K562 (cell line): ENCODE results near the gene GDPD2. TPM values are rescaled to one million over a fixed set of nuclear protein-coding genes. Genes with fewer than 3 reads are reported as not detected.

Experiments used
- ATAC-seq: fragments of 200-7000 bp; cut with Tn5 transposase; 3 replicates; pipeline ENCODE4 v1.9.1; 2020; ENCODE audit warnings: moderate library complexity
- BruUV-seq: library from RNA; stranded (reverse); fragments of 400-500 nt; replicated peaks from 2 replicates; lab custom pipeline; 2021; lab: Mats Ljungman, UMichigan
- CTCF ChIA-PET: fragments of 300-600 bp; formaldehyde crosslinking; extraction: SDS; loops from one replicate; lab custom pipeline; 2021; ENCODE audit warnings: low intra/inter-chr PET ratio; lab: Yijun Ruan, JAX
- POLR2A ChIA-PET: fragments of 300-600, 350-650 bp; sonication (Branson Sonifier 250); formaldehyde crosslinking; extraction: SDS; loops from one replicate; lab custom pipeline; 2021; ENCODE audit warnings: antibody characterized with exemption, inconsistent platforms; lab: Yijun Ruan, JAX
- DNase-seq, 4 experiments: peaks; one replicate each; pipeline versions ENCODE4 v3.0.0 to v3.0.0-alpha.2; 2011 to 2018; ENCODE audit warnings: low spot score in 3 of 4, mixed read lengths in 3 of 4; ENCODE audit errors: extremely low read depth in 1 of 4
- FAIRE-seq: peaks from 2 replicates; lab custom pipeline; 2011; peaks lifted over from hg19 to GRCh38; lab: Jason Lieb, UNC
- H2AFZ ChIP-seq: 2 replicates; pipeline ENCODE4 v1.6.0; 2011; ENCODE audit warnings: low read depth, low read length, control low read depth, inconsistent platforms
- H3K27ac ChIP-seq: fragments of 200-600 bp; 3 replicates; pipeline ENCODE4 v1.8.0; 2011; ENCODE audit warnings: low read depth, mild to moderate bottlenecking, control low read depth, inconsistent platforms, low read length, moderate library complexity, mixed read lengths; ENCODE audit errors: extremely low read depth
- H3K27me3 ChIP-seq, 2 experiments: fragments of 300-600 bp in 1 of 2; 2 replicates in 1 of 2; 3 replicates in 1 of 2; pipeline versions ENCODE4 v1.6.0 to v1.8.0; 2011; ENCODE audit warnings: inconsistent platforms in 2 of 2, low read length in 2 of 2, mild to moderate bottlenecking in 1 of 2, mixed read lengths in 1 of 2, moderate library complexity in 1 of 2; ENCODE audit not compliant: control insufficient read depth in 2 of 2, insufficient read depth in 2 of 2
- H3K36me3 ChIP-seq: fragments of 300-600 bp; 3 replicates; pipeline ENCODE4 v1.8.0; 2011; ENCODE audit warnings: mild to moderate bottlenecking, low read length, inconsistent platforms; ENCODE audit not compliant: control insufficient read depth, insufficient read depth
- H3K4me1 ChIP-seq, 2 experiments: fragments of 200-600 bp in 1 of 2; replicated peaks in 1 of 2; 2 replicates in 1 of 2; 3 replicates in 1 of 2; pipeline versions ENCODE4 v1.5.1 to v1.8.0; 2011; ENCODE audit warnings: inconsistent platforms in 2 of 2, low read length in 2 of 2, mild to moderate bottlenecking in 1 of 2, mixed read lengths in 1 of 2, moderate library complexity in 1 of 2; ENCODE audit not compliant: control insufficient read depth in 2 of 2, insufficient read depth in 2 of 2
- H3K4me2 ChIP-seq: 2 replicates; pipeline ENCODE4 v1.6.1; 2011; ENCODE audit warnings: low read length, control low read depth, inconsistent platforms, mixed read lengths; ENCODE audit not compliant: insufficient read depth
- H3K4me3 ChIP-seq: fragments of 200-600 bp; sonication (generic), shearing (Covaris generic); 2 replicates; pipeline ENCODE4 v1.5.1; 2016; ENCODE audit warnings: control low read depth, inconsistent platforms
- H3K79me2 ChIP-seq: fragments of 200-600 bp; 3 replicates; pipeline ENCODE4 v1.8.0; 2011; ENCODE audit warnings: low read length, inconsistent platforms; ENCODE audit not compliant: control insufficient read depth, insufficient read depth
- H3K9ac ChIP-seq, 2 experiments: 2 replicates each; pipeline versions ENCODE4 v1.6.0 to v1.6.1; 2011; ENCODE audit warnings: low read depth in 2 of 2, low read length in 2 of 2, control low read depth in 1 of 2, inconsistent platforms in 1 of 2, mild to moderate bottlenecking in 1 of 2, mixed read lengths in 1 of 2; ENCODE audit not compliant: insufficient read depth in 1 of 2
- H3K9me1 ChIP-seq: one replicate; pipeline ENCODE4 v1.6.0; 2011; ENCODE audit warnings: inconsistent platforms, mild to moderate bottlenecking, low read length, moderate library complexity; ENCODE audit not compliant: control insufficient read depth, insufficient read depth
- H3K9me3 ChIP-seq: replicated peaks from 2 replicates; pipeline ENCODE4 v1.5.1; 2011; ENCODE audit warnings: low read depth, low read length, inconsistent platforms; ENCODE audit not compliant: control insufficient read depth, insufficient read depth
- H4K20me1 ChIP-seq: replicated peaks from 2 replicates; pipeline ENCODE4 v1.6.1; 2011; ENCODE audit warnings: low read length, inconsistent platforms, mixed read lengths; ENCODE audit not compliant: control insufficient read depth, insufficient read depth
- ARHGAP35 ChIP-seq: fragments of 450-650 bp; IDR thresholded peaks from 2 replicates; pipeline ENCODE4 v1.6.1; 2018; ENCODE audit not compliant: partially characterized antibody
- BRD9 ChIP-seq: fragments of 450-650 bp; IDR thresholded peaks from 2 replicates; pipeline ENCODE4 v1.6.1; 2018; ENCODE audit warnings: low read depth; ENCODE audit not compliant: partially characterized antibody
- CHD4 ChIP-seq: fragments of 200-600 bp; sonication (generic); IDR thresholded peaks from 3 replicates; pipeline ENCODE4 v1.6.1; 2012; ENCODE audit warnings: low read depth, mild to moderate bottlenecking, mixed read lengths, low read length, inconsistent platforms; ENCODE audit not compliant: insufficient read depth, insufficient replicate concordance, poor library complexity, severe bottlenecking
- LCOR ChIP-seq: sonication (generic); formaldehyde crosslinking; IDR thresholded peaks from 2 replicates; pipeline ENCODE4 v1.8.0; 2022; ENCODE audit warnings: mild to moderate bottlenecking, missing genetic modification reagents
- POLR2AphosphoS2 ChIP-seq: IDR thresholded peaks from 2 replicates; pipeline ENCODE4 v1.6.1; 2012; ENCODE audit warnings: low read length, improper control_type of control experiment
- SAFB ChIP-seq: fragments of 200-400 bp; formaldehyde crosslinking; IDR thresholded peaks from 2 replicates; pipeline ENCODE4 v1.6.1; 2017; ENCODE audit warnings: low read depth, low read length, borderline replicate concordance
- SPI1 ChIP-seq: IDR thresholded peaks from 2 replicates; pipeline ENCODE4 v1.6.1; 2011; ENCODE audit warnings: low read depth, low read length, control low read depth, borderline replicate concordance
- TEAD2 ChIP-seq: fragments of 450-650 bp; IDR thresholded peaks from 2 replicates; pipeline ENCODE4 v1.6.1; 2016; ENCODE audit warnings: missing genetic modification characterization, control low read depth, missing compliant biosample characterization
- ZNF124 ChIP-seq: sonication (generic); formaldehyde crosslinking; IDR thresholded peaks from 2 replicates; pipeline ENCODE4 v1.8.1; 2022; ENCODE audit warnings: missing genetic modification reagents
- ZNF143 ChIP-seq: sonication (generic); formaldehyde crosslinking; IDR thresholded peaks from 2 replicates; pipeline ENCODE4 v1.9.0; 2022; ENCODE audit warnings: mild to moderate bottlenecking, missing genetic modification reagents
- ZNF644 ChIP-seq: fragments of 200-800 bp; sonication (Bioruptor generic); IDR thresholded peaks from 2 replicates; pipeline ENCODE4 v1.6.1; 2016; ENCODE audit warnings: low read depth, missing genetic modification characterization, missing compliant biosample characterization
- ZNF764 ChIP-seq: fragments of 250-450 bp; sonication (Bioruptor Pico); IDR thresholded peaks from 2 replicates; pipeline ENCODE4 v1.4.0; 2020; ENCODE audit warnings: low read depth, mild to moderate bottlenecking, moderate library complexity
- WGBS: fragments of 100-300 bp; shearing (Covaris generic); methylation state at CpG from one replicate; pipeline ENCODE4 v1.1.6; 2016; ENCODE audit warnings: low coverage, mixed read lengths; ENCODE audit not compliant: insufficient coverage; ENCODE audit errors: missing lambda C conversion rate; 5-methylcytosine and 5-hydroxymethylcytosine counted together
- in situ Hi-C: fragments of 300-500 bp; cut with MboI; formaldehyde crosslinking; loops from 4 replicates; pipeline ENCODE4 v1.15.0; 2018; ENCODE audit warnings: inconsistent platforms, mixed read lengths
- intact Hi-C: fragments of 100-400 bp; cut with micrococcal nuclease; formaldehyde crosslinking; loops from 2 replicates; pipeline ENCODE4 v1.14.2; 2022
- polyA plus RNA-seq, 8 experiments: library from polyadenylated mRNA; depleted of rRNA in 4 of 8; stranded (reverse) in 5 of 8; unstranded in 3 of 8; fragments of >200 nt; fragmentation: Nextera tagmentation in 2 of 8; fragmentation: Illumina TruSeq in 1 of 8; extraction: Ambion mirVana in 2 of 8; extraction: Trizol in 1 of 8; gene quantifications; 2 replicates each; pipeline versions ENCODE4 v1.2.1 to v1.2.3, GENCODE V29; 2011 to 2014; ENCODE audit warnings: inconsistent platforms in 1 of 8, missing spikeins in 1 of 8
- total RNA-seq, 7 experiments: library from RNA; depleted of rRNA in 6 of 7; stranded (reverse); fragments of >200 nt in 6 of 7; fragmentation: Illumina TruSeq in 2 of 7; extraction: Trizol in 2 of 7; gene quantifications; 2 replicates each; pipeline versions ENCODE4 v1.2.1 to v1.2.3, GENCODE V29; 2011 to 2021; ENCODE audit warnings: low replicate concordance in 1 of 7
- TF ChIP-seq, protein P1 (sequence below): fragments of 450-650 bp; formaldehyde crosslinking; IDR thresholded peaks from 2 replicates; pipeline ENCODE4 v1.4.0; 2022; ENCODE audit warnings: missing genetic modification characterization
- TF ChIP-seq, protein P2 (sequence below): fragments of 250-450 bp; sonication (Bioruptor Pico); IDR thresholded peaks from 2 replicates; pipeline ENCODE4 v1.5.0; 2021

The GDPD2 gene
- total and polyA plus RNA-seq, 9 of the 15 experiments (the other 6 are each of a cell fraction or from before 2014, with no cell fraction given): not detected

DNA sequence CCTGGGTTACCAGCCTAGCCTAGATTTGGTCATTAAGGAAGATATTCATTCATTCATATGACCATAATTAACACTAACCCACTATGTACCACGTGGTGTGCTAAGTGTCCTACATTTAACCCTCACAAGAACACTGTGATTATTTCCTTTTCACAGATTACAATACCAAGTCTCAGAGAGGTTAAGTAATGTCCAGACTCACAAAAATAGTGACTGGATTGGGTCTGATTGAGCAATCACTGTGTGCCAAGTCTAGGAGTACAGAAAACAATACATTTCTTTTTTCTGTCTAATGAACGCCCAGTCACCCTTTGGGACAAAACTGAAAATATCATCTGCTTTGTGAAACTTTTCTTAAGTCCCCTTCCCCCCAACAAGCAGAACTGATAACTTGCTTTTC, 13.9 kb downstream of the GDPD2 start:
- intact Hi-C loops: loop anchor here (10.0 kb wide), 2 partner anchors 172 to 402 kb away; partner anchors contain the start of genes ARR3 and P2RY4
- in situ Hi-C loops: no loop called here

More for the DNA sequence above, 13.9 kb downstream of the GDPD2 start:
- no peak for FAIRE-seq
- POLR2A ChIA-PET: no interaction called here
- Histone ChIP-seq H3K4me2 (no peak overlapping the region), H2AFZ (no peak overlapping the region), H4K20me1 (no peaks in the 10 kb centered on the region), H3K27me3 (peaks cover 2 to 11% of the 10 kb centered on the region in 2 experiments; a peak in 2 of 5 replicates), H3K4me1 (peaks cover 12 to 16% of the 10 kb centered on the region in 2 experiments; a peak in 4 of 5 replicates), H3K9ac (no peak overlapping the region), H3K36me3 (no peaks in the 10 kb centered on the region), H3K79me2 (no peaks in the 10 kb centered on the region), H3K4me3 (no peak overlapping the region), H3K9me1 (peaks cover 2% of the 10 kb centered on the region), H3K9me3 (no peaks in the 10 kb centered on the region), H3K27ac (no peak overlapping the region)
- no peak for DNase-seq
- CTCF ChIA-PET: no interaction called here
- ATAC-seq: no peak
- 3% methylated on average over 2 of the region's 2 CpGs for WGBS
- BruUV-seq: no TSS peak
- TF ChIP-seq ZNF143 (CRISPR knock-in tag) (no peak), SAFB (no peak), POLR2AphosphoS2 (no peak), TEAD2 (tag) (no peak), ARHGAP35 (no peak), SPI1 (no peak), ZNF764 (no peak), ZNF124 (CRISPR knock-in tag) (no peak), ZNF644 (tag) (no peak), LCOR (no peak), BRD9 (no peak), CHD4 (no peak)
- TF ChIP-seq, protein P1, sequence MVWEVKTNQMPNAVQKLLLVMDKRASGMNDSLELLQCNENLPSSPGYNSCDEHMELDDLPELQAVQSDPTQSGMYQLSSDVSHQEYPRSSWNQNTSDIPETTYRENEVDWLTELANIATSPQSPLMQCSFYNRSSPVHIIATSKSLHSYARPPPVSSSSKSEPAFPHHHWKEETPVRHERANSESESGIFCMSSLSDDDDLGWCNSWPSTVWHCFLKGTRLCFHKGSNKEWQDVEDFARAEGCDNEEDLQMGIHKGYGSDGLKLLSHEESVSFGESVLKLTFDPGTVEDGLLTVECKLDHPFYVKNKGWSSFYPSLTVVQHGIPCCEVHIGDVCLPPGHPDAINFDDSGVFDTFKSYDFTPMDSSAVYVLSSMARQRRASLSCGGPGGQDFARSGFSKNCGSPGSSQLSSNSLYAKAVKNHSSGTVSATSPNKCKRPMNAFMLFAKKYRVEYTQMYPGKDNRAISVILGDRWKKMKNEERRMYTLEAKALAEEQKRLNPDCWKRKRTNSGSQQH (CRISPR knock-in tag): no peak
- TF ChIP-seq, protein P2, sequence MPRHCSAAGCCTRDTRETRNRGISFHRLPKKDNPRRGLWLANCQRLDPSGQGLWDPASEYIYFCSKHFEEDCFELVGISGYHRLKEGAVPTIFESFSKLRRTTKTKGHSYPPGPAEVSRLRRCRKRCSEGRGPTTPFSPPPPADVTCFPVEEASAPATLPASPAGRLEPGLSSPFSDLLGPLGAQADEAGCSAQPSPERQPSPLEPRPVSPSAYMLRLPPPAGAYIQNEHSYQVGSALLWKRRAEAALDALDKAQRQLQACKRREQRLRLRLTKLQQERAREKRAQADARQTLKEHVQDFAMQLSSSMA (CRISPR knock-in tag): no peak
- TF ChIP-seq, all 486 proteins: peak for 0
